ENCODE results near the gene DR1.

DNA sequence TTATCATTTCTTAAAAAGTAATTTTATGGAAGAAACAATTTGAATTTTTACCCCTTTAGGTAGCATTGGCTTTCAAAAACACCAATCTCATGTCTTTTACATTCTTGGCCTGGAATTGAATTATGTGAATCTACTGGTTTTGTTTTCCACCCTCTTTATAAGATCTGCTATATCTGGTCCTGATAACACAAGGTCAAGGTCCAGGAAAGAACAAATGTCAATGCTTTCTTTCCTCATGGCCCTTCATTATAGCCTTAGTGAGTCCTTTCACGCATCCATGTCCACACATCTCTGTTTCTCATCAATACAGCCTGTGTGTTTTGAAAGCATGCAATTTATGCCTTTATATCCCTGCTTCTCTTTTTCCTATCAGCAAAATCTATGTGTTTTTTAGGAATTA, 24.0 kb upstream of the DR1 start:
- TF ChIP-seq GATA2 (IDR thresholded peaks at IDR 0.05; ENCODE audit: low read depth, low read length) (no peak), GATA3 (IDR thresholded peaks at IDR 0.05; ENCODE audit: low read depth, low read length) (no peak)
